SU-DHL-6 (cell line): ENCODE measurements around the gene PDE1C.

Experiments
- CTCF ChIP-seq: fragments of 200-600 bp; sonication (generic); IDR thresholded peaks from one replicate; pipeline ENCODE4 v1.5.1; 2017; ENCODE audit warnings: antibody characterized with exemption, mild to moderate bottlenecking, low read length, moderate library complexity; ENCODE audit not compliant: insufficient read depth, poor library complexity, severe bottlenecking
- EZH2phosphoT487 ChIP-seq: fragments of 200-600 bp; sonication (generic), shearing (Covaris generic); conservative IDR thresholded peaks from 2 replicates; pipeline ENCODE4 v1.6.1; 2018; ENCODE audit warnings: mild to moderate bottlenecking, antibody characterized with exemption, low read length, moderate library complexity, mixed read lengths

GRCh38 chr7:31995134-31995533 lies 75.1 kb downstream of the PDE1C start:
- TF ChIP-seq CTCF (no peak), EZH2phosphoT487 (no peak)
